Liver (tissue), 9 donors: Measurements from ENCODE around the gene NEB. TPM values are rescaled to one million over a fixed set of nuclear protein-coding genes. Genes with fewer than 3 reads are reported as not detected.

ENCODE experiments used
- DNase-seq: peaks from one replicate; pipeline ENCODE4 v3.0.0-alpha.2; 2017; ENCODE audit warnings: low spot score
- H3K27ac ChIP-seq, 2 donors: one replicate each; pipeline ENCODE4 v1.7.0; 2013; ENCODE audit warnings: inconsistent platforms in 2 of 2, low read length in 2 of 2, control low read depth in 1 of 2, low read depth in 1 of 2, mild to moderate bottlenecking in 1 of 2
- H3K27me3 ChIP-seq, 4 donors: one replicate each; pipeline versions ENCODE4 v1.6.1 to v1.7.0; 2013; ENCODE audit warnings: low read length in 3 of 4, inconsistent platforms in 1 of 4, mild to moderate bottlenecking in 1 of 4, moderate library complexity in 1 of 4; ENCODE audit not compliant: control insufficient read depth in 4 of 4, insufficient read depth in 4 of 4
- H3K36me3 ChIP-seq, 4 donors: one replicate each; pipeline versions ENCODE4 v1.6.1 to v1.7.0; 2013; ENCODE audit warnings: low read length in 3 of 4, mild to moderate bottlenecking in 3 of 4, low read depth in 1 of 4, moderate library complexity in 1 of 4; ENCODE audit not compliant: control insufficient read depth in 4 of 4, insufficient read depth in 3 of 4
- H3K4me1 ChIP-seq, 4 donors: one replicate each; pipeline versions ENCODE4 v1.6.1 to v1.7.0; 2013; ENCODE audit warnings: low read length in 3 of 4, mild to moderate bottlenecking in 3 of 4, moderate library complexity in 1 of 4; ENCODE audit not compliant: control insufficient read depth in 4 of 4, insufficient read depth in 4 of 4
- H3K4me3 ChIP-seq, 3 donors: one replicate each; pipeline versions ENCODE4 v1.6.1 to v1.7.0; 2013; ENCODE audit warnings: low read length in 3 of 3, control low read depth in 1 of 3, low read depth in 1 of 3, mild to moderate bottlenecking in 1 of 3
- H3K9ac ChIP-seq, 2 donors: one replicate each; pipeline ENCODE4 v1.7.0; 2013; ENCODE audit warnings: low read length in 2 of 2, mild to moderate bottlenecking in 2 of 2, moderate library complexity in 2 of 2, control low read depth in 1 of 2, low read depth in 1 of 2
- H3K9me3 ChIP-seq, 4 donors: one replicate each; pipeline versions ENCODE4 v1.6.1 to v1.7.0; 2013; ENCODE audit warnings: low read length in 3 of 4; ENCODE audit not compliant: control insufficient read depth in 4 of 4
- EGR1 ChIP-seq, 2 donors: IDR thresholded peaks; 2 replicates each; pipeline ENCODE4 v1.6.1; 2016 to 2018; ENCODE audit warnings: antibody characterized with exemption in 2 of 2, low read depth in 2 of 2
- FOXA1 ChIP-seq: IDR thresholded peaks from 2 replicates; pipeline ENCODE4 v1.6.1; 2016; ENCODE audit warnings: antibody characterized with exemption
- FOXA2 ChIP-seq: IDR thresholded peaks from 2 replicates; pipeline ENCODE4 v1.6.1; 2016; ENCODE audit warnings: antibody characterized with exemption
- GABPA ChIP-seq, 2 donors: IDR thresholded peaks in 1 of 2; conservative IDR thresholded peaks in 1 of 2; 2 replicates each; pipeline ENCODE4 v1.6.1; 2016; ENCODE audit warnings: antibody characterized with exemption in 2 of 2, mild to moderate bottlenecking in 1 of 2, moderate library complexity in 1 of 2
- HNF4A ChIP-seq, 2 donors: conservative IDR thresholded peaks; 2 replicates each; pipeline ENCODE4 v1.6.1; 2016; ENCODE audit warnings: antibody characterized with exemption in 2 of 2, mild to moderate bottlenecking in 2 of 2
- HNF4G ChIP-seq: IDR thresholded peaks from 2 replicates; pipeline ENCODE4 v1.6.1; 2016; ENCODE audit warnings: antibody characterized with exemption
- JUND ChIP-seq, 2 donors: IDR thresholded peaks; 2 replicates each; pipeline ENCODE4 v1.6.1; 2016; ENCODE audit warnings: antibody characterized with exemption in 2 of 2
- NR2F2 ChIP-seq: IDR thresholded peaks from 2 replicates; pipeline ENCODE4 v1.6.1; 2016; ENCODE audit warnings: antibody characterized with exemption
- RAD21 ChIP-seq, 2 donors: IDR thresholded peaks; 2 replicates each; pipeline ENCODE4 v1.6.1; 2016; ENCODE audit warnings: antibody characterized with exemption in 2 of 2, mild to moderate bottlenecking in 2 of 2
- RXRA ChIP-seq, 2 donors: IDR thresholded peaks; 2 replicates each; pipeline ENCODE4 v1.6.1; 2017 to 2018; ENCODE audit warnings: antibody characterized with exemption in 2 of 2, mild to moderate bottlenecking in 1 of 2
- SP1 ChIP-seq: IDR thresholded peaks from 2 replicates; pipeline ENCODE4 v1.6.1; 2018; ENCODE audit warnings: antibody characterized with exemption, mild to moderate bottlenecking
- TAF1 ChIP-seq: conservative IDR thresholded peaks from 2 replicates; pipeline ENCODE4 v1.6.1; 2016; ENCODE audit warnings: antibody characterized with exemption, mild to moderate bottlenecking
- YY1 ChIP-seq: IDR thresholded peaks from 2 replicates; pipeline ENCODE4 v1.6.1; 2016; ENCODE audit warnings: antibody characterized with exemption, mild to moderate bottlenecking
- WGBS: extraction: QIAGEN DNeasy Blood & Tissue Kit; methylation state at CpG from one replicate; pipeline ENCODE4 v1.1.7; 2013; 5-methylcytosine and 5-hydroxymethylcytosine counted together
- polyA plus RNA-seq, 2 donors: library from polyadenylated mRNA; stranded (reverse) in 1 of 2; unstranded in 1 of 2; fragments of 200-250 nt in 1 of 2; fragments of >200 nt in 1 of 2; fragmentation: Nextera tagmentation in 1 of 2; extraction: Ambion mirVana in 1 of 2; gene quantifications; one replicate each; pipeline versions ENCODE4 v1.2.1 to v1.2.3, GENCODE V29; 2013 to 2015
- total RNA-seq, 2 donors: library from RNA; depleted of rRNA; stranded (reverse); fragments of >200 nt; gene quantifications; one replicate each; pipeline ENCODE4 v1.2.3, GENCODE V29; 2014
- TF ChIP-seq, protein P1 (sequence below): IDR thresholded peaks from 2 replicates; pipeline ENCODE4 v1.6.1; 2016; ENCODE audit warnings: antibody characterized with exemption
- TF ChIP-seq, protein P2 (sequence below): IDR thresholded peaks from 2 replicates; pipeline ENCODE4 v1.6.1; 2016; ENCODE audit warnings: antibody characterized with exemption
- TF ChIP-seq, protein P3 (sequence below): IDR thresholded peaks from 2 replicates; pipeline ENCODE4 v1.6.1; 2016; ENCODE audit warnings: antibody characterized with exemption
- TF ChIP-seq, protein P4 (sequence below): fragments of 150-350 bp; IDR thresholded peaks from 2 replicates; pipeline ENCODE4 v1.5.1; 2017; ENCODE audit warnings: improper control_type of control experiment, low read depth, low read length; ENCODE audit not compliant: missing input control
- TF ChIP-seq, protein P5 (sequence below): IDR thresholded peaks from 2 replicates; pipeline ENCODE4 v1.6.1; 2016; ENCODE audit warnings: antibody characterized with exemption, mild to moderate bottlenecking
- donor health status: healthy.
- donor health status: healthy.
- donor health status: healthy.
- donor health status: healthy.
- donor health status: healthy.

Gene NEB
- total and polyA plus RNA-seq, 4 donors: 0.28 to 6.4 (median 2.7) TPM

DNA sequence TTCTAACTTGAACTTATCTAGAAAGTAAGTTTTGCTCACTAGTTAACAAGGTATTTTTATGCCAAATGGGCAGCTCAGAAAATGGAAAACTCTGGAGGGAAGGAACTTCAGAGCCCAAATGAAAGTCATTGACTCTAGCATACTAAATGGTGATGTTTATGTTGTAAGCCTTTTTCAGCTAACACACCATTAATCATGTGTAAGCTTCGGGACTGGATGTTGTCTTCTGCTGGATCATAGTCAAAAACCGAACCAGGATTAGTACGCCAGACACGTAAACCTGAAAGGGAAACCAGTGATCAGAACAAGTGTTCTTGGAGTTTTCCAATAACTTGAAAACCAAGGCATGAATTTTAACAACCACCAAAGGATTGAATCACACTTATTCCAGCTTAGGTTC, 242.8 kb downstream of the NEB start:
- Histone ChIP-seq H3K36me3 (no peaks in the 10 kb centered on the region), H3K27ac (no peak overlapping the region), H3K4me3 (no peak overlapping the region), H3K9me3 (no peaks in the 10 kb centered on the region), H3K4me1 (no peaks in the 10 kb centered on the region), H3K9ac (no peak overlapping the region), H3K27me3 (no peaks in the 10 kb centered on the region)
- 91% methylated on average over 4 of the region's 4 CpGs for WGBS
- DNase-seq: no peak
- TF ChIP-seq FOXA1: no peak
- no peak for TF ChIP-seq EGR1 (IDR thresholded peaks at IDR 0.05; ENCODE audit: low read depth in 2 of 2)
- no peak for TF ChIP-seq TAF1
- no peak for TF ChIP-seq NR2F2
- TF ChIP-seq HNF4A (conservative IDR thresholded peaks at IDR 0.05): no peak
- TF ChIP-seq YY1: no peak
- TF ChIP-seq, protein P1, sequence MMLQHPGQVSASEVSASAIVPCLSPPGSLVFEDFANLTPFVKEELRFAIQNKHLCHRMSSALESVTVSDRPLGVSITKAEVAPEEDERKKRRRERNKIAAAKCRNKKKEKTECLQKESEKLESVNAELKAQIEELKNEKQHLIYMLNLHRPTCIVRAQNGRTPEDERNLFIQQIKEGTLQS: no peak
- no peak for TF ChIP-seq SP1
- TF ChIP-seq, protein P2, sequence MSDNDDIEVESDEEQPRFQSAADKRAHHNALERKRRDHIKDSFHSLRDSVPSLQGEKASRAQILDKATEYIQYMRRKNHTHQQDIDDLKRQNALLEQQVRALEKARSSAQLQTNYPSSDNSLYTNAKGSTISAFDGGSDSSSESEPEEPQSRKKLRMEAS: no peak
- TF ChIP-seq GABPA (IDR thresholded peaks at IDR 0.05 in 1 of 2, conservative IDR thresholded peaks at IDR 0.05 in 1 of 2): no peak
- no peak for TF ChIP-seq RAD21 (IDR thresholded peaks at IDR 0.05)

DNA sequence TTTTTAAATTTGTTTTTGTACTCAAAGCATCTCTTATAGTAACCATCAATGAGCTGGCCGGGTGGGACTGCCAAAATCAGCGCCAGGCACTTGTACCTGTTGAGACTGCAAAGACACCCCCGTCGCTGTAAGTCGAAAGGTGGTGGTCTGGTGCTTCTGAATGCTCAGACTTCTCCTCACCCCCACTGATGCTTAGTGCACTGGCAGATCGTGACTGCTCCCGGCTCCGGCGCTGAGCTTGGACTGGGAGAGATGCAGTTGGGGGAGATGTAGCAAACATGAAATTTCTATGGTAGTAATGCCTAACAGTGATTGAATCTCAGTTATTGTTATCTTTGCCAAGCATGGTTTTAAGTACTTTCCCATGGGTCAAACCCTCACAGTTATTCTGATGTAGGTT, 244.0 kb downstream of the NEB start:
- TF ChIP-seq, protein P3, sequence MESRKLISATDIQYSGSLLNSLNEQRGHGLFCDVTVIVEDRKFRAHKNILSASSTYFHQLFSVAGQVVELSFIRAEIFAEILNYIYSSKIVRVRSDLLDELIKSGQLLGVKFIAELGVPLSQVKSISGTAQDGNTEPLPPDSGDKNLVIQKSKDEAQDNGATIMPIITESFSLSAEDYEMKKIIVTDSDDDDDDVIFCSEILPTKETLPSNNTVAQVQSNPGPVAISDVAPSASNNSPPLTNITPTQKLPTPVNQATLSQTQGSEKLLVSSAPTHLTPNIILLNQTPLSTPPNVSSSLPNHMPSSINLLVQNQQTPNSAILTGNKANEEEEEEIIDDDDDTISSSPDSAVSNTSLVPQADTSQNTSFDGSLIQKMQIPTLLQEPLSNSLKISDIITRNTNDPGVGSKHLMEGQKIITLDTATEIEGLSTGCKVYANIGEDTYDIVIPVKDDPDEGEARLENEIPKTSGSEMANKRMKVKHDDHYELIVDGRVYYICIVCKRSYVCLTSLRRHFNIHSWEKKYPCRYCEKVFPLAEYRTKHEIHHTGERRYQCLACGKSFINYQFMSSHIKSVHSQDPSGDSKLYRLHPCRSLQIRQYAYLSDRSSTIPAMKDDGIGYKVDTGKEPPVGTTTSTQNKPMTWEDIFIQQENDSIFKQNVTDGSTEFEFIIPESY: no peak
- TF ChIP-seq, protein P4, sequence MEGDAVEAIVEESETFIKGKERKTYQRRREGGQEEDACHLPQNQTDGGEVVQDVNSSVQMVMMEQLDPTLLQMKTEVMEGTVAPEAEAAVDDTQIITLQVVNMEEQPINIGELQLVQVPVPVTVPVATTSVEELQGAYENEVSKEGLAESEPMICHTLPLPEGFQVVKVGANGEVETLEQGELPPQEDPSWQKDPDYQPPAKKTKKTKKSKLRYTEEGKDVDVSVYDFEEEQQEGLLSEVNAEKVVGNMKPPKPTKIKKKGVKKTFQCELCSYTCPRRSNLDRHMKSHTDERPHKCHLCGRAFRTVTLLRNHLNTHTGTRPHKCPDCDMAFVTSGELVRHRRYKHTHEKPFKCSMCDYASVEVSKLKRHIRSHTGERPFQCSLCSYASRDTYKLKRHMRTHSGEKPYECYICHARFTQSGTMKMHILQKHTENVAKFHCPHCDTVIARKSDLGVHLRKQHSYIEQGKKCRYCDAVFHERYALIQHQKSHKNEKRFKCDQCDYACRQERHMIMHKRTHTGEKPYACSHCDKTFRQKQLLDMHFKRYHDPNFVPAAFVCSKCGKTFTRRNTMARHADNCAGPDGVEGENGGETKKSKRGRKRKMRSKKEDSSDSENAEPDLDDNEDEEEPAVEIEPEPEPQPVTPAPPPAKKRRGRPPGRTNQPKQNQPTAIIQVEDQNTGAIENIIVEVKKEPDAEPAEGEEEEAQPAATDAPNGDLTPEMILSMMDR: no peak
- TF ChIP-seq, protein P5, sequence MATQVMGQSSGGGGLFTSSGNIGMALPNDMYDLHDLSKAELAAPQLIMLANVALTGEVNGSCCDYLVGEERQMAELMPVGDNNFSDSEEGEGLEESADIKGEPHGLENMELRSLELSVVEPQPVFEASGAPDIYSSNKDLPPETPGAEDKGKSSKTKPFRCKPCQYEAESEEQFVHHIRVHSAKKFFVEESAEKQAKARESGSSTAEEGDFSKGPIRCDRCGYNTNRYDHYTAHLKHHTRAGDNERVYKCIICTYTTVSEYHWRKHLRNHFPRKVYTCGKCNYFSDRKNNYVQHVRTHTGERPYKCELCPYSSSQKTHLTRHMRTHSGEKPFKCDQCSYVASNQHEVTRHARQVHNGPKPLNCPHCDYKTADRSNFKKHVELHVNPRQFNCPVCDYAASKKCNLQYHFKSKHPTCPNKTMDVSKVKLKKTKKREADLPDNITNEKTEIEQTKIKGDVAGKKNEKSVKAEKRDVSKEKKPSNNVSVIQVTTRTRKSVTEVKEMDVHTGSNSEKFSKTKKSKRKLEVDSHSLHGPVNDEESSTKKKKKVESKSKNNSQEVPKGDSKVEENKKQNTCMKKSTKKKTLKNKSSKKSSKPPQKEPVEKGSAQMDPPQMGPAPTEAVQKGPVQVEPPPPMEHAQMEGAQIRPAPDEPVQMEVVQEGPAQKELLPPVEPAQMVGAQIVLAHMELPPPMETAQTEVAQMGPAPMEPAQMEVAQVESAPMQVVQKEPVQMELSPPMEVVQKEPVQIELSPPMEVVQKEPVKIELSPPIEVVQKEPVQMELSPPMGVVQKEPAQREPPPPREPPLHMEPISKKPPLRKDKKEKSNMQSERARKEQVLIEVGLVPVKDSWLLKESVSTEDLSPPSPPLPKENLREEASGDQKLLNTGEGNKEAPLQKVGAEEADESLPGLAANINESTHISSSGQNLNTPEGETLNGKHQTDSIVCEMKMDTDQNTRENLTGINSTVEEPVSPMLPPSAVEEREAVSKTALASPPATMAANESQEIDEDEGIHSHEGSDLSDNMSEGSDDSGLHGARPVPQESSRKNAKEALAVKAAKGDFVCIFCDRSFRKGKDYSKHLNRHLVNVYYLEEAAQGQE: no peak
- TF ChIP-seq GABPA (IDR thresholded peaks at IDR 0.05 in 1 of 2, conservative IDR thresholded peaks at IDR 0.05 in 1 of 2) (no peak), RXRA (IDR thresholded peaks at IDR 0.05) (no peak), TAF1 (no peak), YY1 (no peak), FOXA1 (no peak), RAD21 (IDR thresholded peaks at IDR 0.05) (no peak), EGR1 (IDR thresholded peaks at IDR 0.05; ENCODE audit: low read depth in 2 of 2) (no peak), JUND (IDR thresholded peaks at IDR 0.05) (no peak), HNF4G (no peak), NR2F2 (no peak), HNF4A (conservative IDR thresholded peaks at IDR 0.05) (no peak), FOXA2 (no peak)
- TF ChIP-seq, protein P1: no peak
- TF ChIP-seq, protein P2: no peak
- Histone ChIP-seq H3K27me3 (no peaks in the 10 kb centered on the region), H3K36me3 (peaks cover 0 to 2% (median 0%) of the 10 kb centered on the region in 4 donors), H3K4me1 (no peaks in the 10 kb centered on the region), H3K27ac (no peak overlapping the region), H3K4me3 (no peak overlapping the region), H3K9ac (no peak overlapping the region), H3K9me3 (no peaks in the 10 kb centered on the region)
- no peak for DNase-seq
- 97% methylated on average over 9 of the region's 9 CpGs for WGBS
